Peyer's patch (tissue), 4 donors: ENCODE data around the gene CGB7. TPM values are rescaled to one million over a fixed set of nuclear protein-coding genes. Genes with fewer than 3 reads are reported as not detected.

Source experiments
- DNase-seq, 3 donors: peaks; one replicate each; pipeline ENCODE4 v3.0.0-alpha.2; 2017 to 2019
- H3K27ac ChIP-seq, 4 donors: fragments of 200-600 bp; sonication (generic); one replicate each; pipeline ENCODE4 v1.5.1; 2016 to 2019
- H3K27me3 ChIP-seq, 2 donors: fragments of 200-600 bp; sonication (generic); one replicate each; pipeline ENCODE4 v1.5.1; 2019
- H3K36me3 ChIP-seq, 3 donors: fragments of 200-600 bp; sonication (generic); one replicate each; pipeline ENCODE4 v1.5.1; 2016 to 2019
- H3K4me1 ChIP-seq, 4 donors: fragments of 200-600 bp; sonication (generic); one replicate each; pipeline ENCODE4 v1.5.1; 2016 to 2019
- H3K4me3 ChIP-seq, 4 donors: fragments of 200-600 bp; sonication (generic); 1 replicate in 3 of 4; 2 replicates in 1 of 4; pipeline ENCODE4 v1.5.1; 2016 to 2019; ENCODE audit warnings: mild to moderate bottlenecking in 1 of 4
- H3K9me3 ChIP-seq, 4 donors: fragments of 200-600 bp; sonication (generic); one replicate each; pipeline ENCODE4 v1.5.1; 2016 to 2019; ENCODE audit warnings: mild to moderate bottlenecking in 1 of 4
- CTCF ChIP-seq, 6 experiments: fragments of 450-650 bp in 4 of 6; fragments of 200-600 bp in 2 of 6; sonication (generic) in 1 of 6; IDR thresholded peaks; one replicate each; pipeline ENCODE4 v1.5.1; 2017 to 2019; ENCODE audit warnings: antibody characterized with exemption in 6 of 6, mild to moderate bottlenecking in 3 of 6, moderate library complexity in 1 of 6
- POLR2A ChIP-seq, 2 donors: fragments of 450-650 bp; IDR thresholded peaks; one replicate each; pipeline ENCODE4 v1.5.1; 2017; ENCODE audit warnings: antibody characterized with exemption in 2 of 2, mild to moderate bottlenecking in 2 of 2, moderate library complexity in 2 of 2
- total RNA-seq, 4 donors: library from RNA; depleted of rRNA; stranded (reverse); fragments of >200 nt; gene quantifications; one replicate each; pipeline ENCODE4 v1.1.0, GENCODE V29; 2016

The CGB7 gene
- total RNA-seq, 4 donors from 2014 or later: not detected

DNA sequence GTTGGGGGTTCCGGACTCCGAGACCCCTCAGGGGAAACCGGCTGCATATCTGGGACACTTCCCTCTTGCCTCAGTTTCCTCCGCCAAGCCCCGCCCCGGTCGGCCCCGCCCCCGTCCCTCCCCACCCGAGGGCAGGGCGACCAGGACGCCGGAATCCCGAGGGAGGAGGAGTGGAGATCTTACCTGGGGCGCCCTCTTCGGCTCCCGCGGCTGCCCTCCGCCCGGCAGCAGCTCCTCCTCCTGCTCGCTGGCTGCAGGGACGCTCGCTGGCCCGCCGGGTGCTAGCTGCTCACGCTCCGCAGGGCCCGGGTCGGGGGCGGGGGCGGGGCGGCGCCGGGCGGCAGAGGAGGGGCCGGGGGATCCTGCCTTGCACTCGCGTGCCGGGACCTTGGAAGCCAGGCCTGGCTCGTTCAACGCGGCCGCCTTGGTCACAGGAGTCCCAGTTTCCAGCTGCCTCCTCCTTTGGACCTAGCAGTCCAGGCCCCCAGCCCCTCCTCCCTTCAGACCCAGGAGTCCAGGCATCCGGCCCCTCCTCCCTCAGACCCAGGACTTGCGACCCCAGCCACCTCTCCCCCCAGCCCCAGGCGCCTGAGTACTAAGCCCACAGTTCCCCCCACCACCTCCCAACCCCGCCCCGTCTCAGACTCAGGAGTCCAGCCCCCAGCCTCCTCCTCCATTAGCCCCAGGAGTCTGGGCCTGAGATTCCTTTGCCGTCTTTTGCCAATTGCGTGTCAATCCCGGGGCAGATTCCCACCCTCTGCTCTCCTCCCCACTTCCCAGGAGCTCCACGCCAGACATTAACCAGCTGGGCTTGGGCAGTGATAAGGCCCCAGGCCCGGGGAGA is 7.4 kb upstream of the CGB7 start, which contains the start of gene NTF4:
NTF4 (minus strand) TSS at position 51 of the 844 bp plus-strand sequence. CDS start 2,821 bp downstream, outside the sequence.
- H3K27ac ChIP-seq: no peak within 1 kb of the TSS
- H3K4me3 ChIP-seq: peak within 1 kb of the TSS in 3 of 4 donors; percentile 28 to 34 (median 30)
- peaks cover 0 to 15% of the 10 kb centered on the region in 2 donors for H3K27me3 ChIP-seq
- no peaks in the 10 kb centered on the region for H3K36me3 ChIP-seq
- H3K4me1 ChIP-seq: peaks cover 0 to 11% (median 5%) of the 10 kb centered on the region in 4 donors
- H3K9me3 ChIP-seq: no peaks in the 10 kb centered on the region
- DNase-seq: no peak
- TF ChIP-seq POLR2A (IDR thresholded peaks at IDR 0.05) (no peak), CTCF (IDR thresholded peaks at IDR 0.05) (no peak)

GRCh38 chr19:49064029-49064629 is 6.6 kb upstream of the CGB7 start:
- no peak overlapping the region for H3K4me3 ChIP-seq
- H3K27me3 ChIP-seq: peaks cover 0 to 15% of the 10 kb centered on the region in 2 donors
- peaks cover 0 to 11% (median 5%) of the 10 kb centered on the region in 4 donors for H3K4me1 ChIP-seq
- H3K9me3 ChIP-seq: no peaks in the 10 kb centered on the region
- no peak for DNase-seq
- H3K36me3 ChIP-seq: no peaks in the 10 kb centered on the region
- H3K27ac ChIP-seq: no peak overlapping the region
- no peak for TF ChIP-seq POLR2A (IDR thresholded peaks at IDR 0.05)
- TF ChIP-seq CTCF (IDR thresholded peaks at IDR 0.05): no peak

DNA sequence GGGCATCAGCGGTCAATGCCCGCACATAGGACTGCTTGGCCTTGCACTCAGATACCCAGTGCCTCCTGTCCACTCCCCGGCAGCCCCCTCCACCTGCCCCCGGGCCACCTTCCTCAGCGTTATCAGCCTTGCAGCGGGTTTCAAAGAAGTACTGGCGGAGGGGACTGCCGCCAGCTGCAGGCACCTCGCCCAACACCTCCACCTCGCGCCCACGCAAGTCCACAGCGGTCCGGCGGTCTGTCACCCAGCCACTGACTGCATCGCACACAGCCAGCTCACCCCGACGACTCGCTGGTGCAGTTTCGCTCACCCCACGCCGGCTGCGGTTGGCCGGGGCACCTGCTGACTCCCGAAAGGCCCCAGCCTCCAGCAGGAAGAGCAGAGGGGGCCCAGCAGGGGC is 3.9 kb upstream of the CGB7 start:
- H3K27me3 ChIP-seq: peaks cover 0 to 9% of the 10 kb centered on the region in 2 donors
- H3K4me1 ChIP-seq: peaks cover 0 to 26% (median 11%) of the 10 kb centered on the region in 4 donors
- no peak overlapping the region for H3K4me3 ChIP-seq
- H3K27ac ChIP-seq: no peak overlapping the region
- no peaks in the 10 kb centered on the region for H3K9me3 ChIP-seq
- TF ChIP-seq CTCF (IDR thresholded peaks at IDR 0.05) (no peak), POLR2A (IDR thresholded peaks at IDR 0.05) (no peak)
- no peaks in the 10 kb centered on the region for H3K36me3 ChIP-seq
- no peak for DNase-seq

GRCh38 chr19:49061000-49061399 is 3.5 kb upstream of the CGB7 start:
- no peak overlapping the region for H3K4me3 ChIP-seq
- no peaks in the 10 kb centered on the region for H3K9me3 ChIP-seq
- H3K36me3 ChIP-seq: no peaks in the 10 kb centered on the region
- H3K27me3 ChIP-seq: peaks cover 0 to 9% of the 10 kb centered on the region in 2 donors
- H3K27ac ChIP-seq: no peak overlapping the region
- peaks cover 0 to 30% (median 13%) of the 10 kb centered on the region in 4 donors for H3K4me1 ChIP-seq
- no peak for TF ChIP-seq CTCF (IDR thresholded peaks at IDR 0.05)
- no peak for TF ChIP-seq POLR2A (IDR thresholded peaks at IDR 0.05)
- no peak for DNase-seq

GRCh38 chr19:49059053-49059452 is 1.5 kb upstream of the CGB7 start:
- Histone ChIP-seq H3K27me3 (no peaks in the 10 kb centered on the region), H3K27ac (no peak overlapping the region), H3K4me3 (no peak overlapping the region), H3K4me1 (peaks cover 0 to 19% (median 10%) of the 10 kb centered on the region in 4 donors), H3K9me3 (no peaks in the 10 kb centered on the region), H3K36me3 (no peaks in the 10 kb centered on the region)
- TF ChIP-seq POLR2A (IDR thresholded peaks at IDR 0.05): no peak
- TF ChIP-seq CTCF (IDR thresholded peaks at IDR 0.05): no peak
- DNase-seq: no peak
